KMS-11 (cell line): ENCODE results near the gene TSPAN5.

Experiments
- H2AFZ ChIP-seq: fragments of 200-600 bp; sonication (generic); 2 replicates; pipeline ENCODE4 v1.6.1; 2016; ENCODE audit warnings: antibody characterized with exemption, mixed run types, low read depth
- H3K27ac ChIP-seq: fragments of 200-600 bp; sonication (generic); 2 replicates; pipeline ENCODE4 v1.6.1; 2016; ENCODE audit warnings: mild to moderate bottlenecking, mixed run types
- H3K27me3 ChIP-seq: fragments of 200-600 bp; sonication (generic); 2 replicates; pipeline ENCODE4 v1.6.1; 2017; ENCODE audit warnings: mild to moderate bottlenecking, low read depth, mixed run types, moderate library complexity; ENCODE audit not compliant: insufficient read depth
- H3K36me3 ChIP-seq: fragments of 200-600 bp; sonication (generic); 2 replicates; pipeline ENCODE4 v1.6.1; 2017; ENCODE audit warnings: mild to moderate bottlenecking, mixed run types; ENCODE audit not compliant: insufficient read depth
- H3K4me1 ChIP-seq: fragments of 200-600 bp; sonication (generic); 2 replicates; pipeline ENCODE4 v1.6.1; 2016; ENCODE audit warnings: mild to moderate bottlenecking, low read depth, mixed run types; ENCODE audit not compliant: poor library complexity, severe bottlenecking
- H3K4me2 ChIP-seq: fragments of 200-600 bp; sonication (generic); 2 replicates; pipeline ENCODE4 v1.7.0; 2016; ENCODE audit warnings: mild to moderate bottlenecking, mixed run types
- H3K4me3 ChIP-seq: fragments of 200-600 bp; sonication (generic); IDR thresholded peaks from 2 replicates; pipeline ENCODE4 v1.6.1; 2017; ENCODE audit warnings: low read depth, low read length, mixed read lengths; ENCODE audit not compliant: insufficient read depth
- H3K79me2 ChIP-seq: fragments of 200-600 bp; sonication (generic); 2 replicates; pipeline ENCODE4 v1.6.1; 2016; ENCODE audit warnings: low read depth, mixed run types; ENCODE audit not compliant: insufficient read depth
- H3K9ac ChIP-seq: fragments of 200-600 bp; sonication (generic); 2 replicates; pipeline ENCODE4 v1.6.1; 2016; ENCODE audit warnings: mild to moderate bottlenecking, mixed run types
- H4K20me1 ChIP-seq: fragments of 200-600 bp; sonication (generic); 2 replicates; pipeline ENCODE4 v1.6.1; 2016; ENCODE audit warnings: mild to moderate bottlenecking, mixed run types; ENCODE audit not compliant: insufficient read depth
- TF ChIP-seq, protein P1 (sequence below): fragments of 200-600 bp; sonication (generic); conservative IDR thresholded peaks from 2 replicates; pipeline ENCODE4 v1.6.1; 2017; ENCODE audit warnings: low read depth, mild to moderate bottlenecking, antibody characterized with exemption, low read length, moderate library complexity, mixed read lengths

TSPAN5 gene

DNA sequence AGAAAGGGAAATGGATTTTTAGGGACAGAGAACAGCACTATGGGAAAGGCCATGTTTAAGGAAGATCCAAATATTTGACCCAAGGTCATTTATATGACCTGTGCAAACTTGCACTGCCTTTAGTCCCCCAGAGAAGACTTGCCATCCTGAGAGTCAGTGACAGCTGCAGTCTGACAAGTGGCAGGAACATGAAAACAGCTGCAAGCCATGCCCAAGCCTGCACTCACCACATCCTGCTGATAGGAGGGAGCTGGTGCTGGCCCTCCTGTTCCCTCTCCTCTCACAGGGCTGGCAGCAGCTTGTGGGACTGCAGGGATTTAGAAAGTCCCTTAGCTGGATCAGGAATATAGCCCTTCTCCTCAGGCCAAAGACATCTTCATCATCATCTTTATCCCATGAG, 209.5 kb downstream of the TSPAN5 start:
- H3K36me3 ChIP-seq = no peaks in the 10 kb centered on the region
- H4K20me1 ChIP-seq = no peaks in the 10 kb centered on the region
- no peak overlapping the region for H3K4me2 ChIP-seq

DNA sequence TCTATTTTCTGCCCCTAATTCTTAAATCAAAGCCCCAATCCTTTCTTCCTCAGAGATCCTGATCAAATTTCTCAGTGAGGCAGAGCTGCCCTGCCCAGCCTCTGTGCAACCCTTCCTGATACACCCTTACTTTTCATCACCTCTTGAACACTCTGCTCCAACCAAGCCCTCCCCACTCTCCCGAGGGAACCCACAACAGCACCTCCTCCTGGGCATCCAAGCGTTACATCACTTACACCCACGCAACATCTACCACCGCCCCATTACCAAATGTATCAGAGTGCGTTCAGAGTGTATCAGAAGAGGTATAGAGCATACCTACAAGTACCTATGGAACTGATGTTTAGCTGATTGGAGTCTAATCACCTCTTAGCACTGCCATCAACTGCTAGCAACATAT, 210.8 kb downstream of the TSPAN5 start:
- H3K36me3 ChIP-seq = no peaks in the 10 kb centered on the region
- no peak overlapping the region for H2AFZ ChIP-seq
- H3K79me2 ChIP-seq = no peaks in the 10 kb centered on the region
- no peaks in the 10 kb centered on the region for H4K20me1 ChIP-seq
- no peak overlapping the region for H3K4me3 ChIP-seq
- no peak overlapping the region for H3K27ac ChIP-seq
- H3K9ac ChIP-seq = no peak overlapping the region
- H3K27me3 ChIP-seq = no peaks in the 10 kb centered on the region
- H3K4me2 ChIP-seq = no peak overlapping the region
- no peaks in the 10 kb centered on the region for H3K4me1 ChIP-seq
- TF ChIP-seq, protein P1, sequence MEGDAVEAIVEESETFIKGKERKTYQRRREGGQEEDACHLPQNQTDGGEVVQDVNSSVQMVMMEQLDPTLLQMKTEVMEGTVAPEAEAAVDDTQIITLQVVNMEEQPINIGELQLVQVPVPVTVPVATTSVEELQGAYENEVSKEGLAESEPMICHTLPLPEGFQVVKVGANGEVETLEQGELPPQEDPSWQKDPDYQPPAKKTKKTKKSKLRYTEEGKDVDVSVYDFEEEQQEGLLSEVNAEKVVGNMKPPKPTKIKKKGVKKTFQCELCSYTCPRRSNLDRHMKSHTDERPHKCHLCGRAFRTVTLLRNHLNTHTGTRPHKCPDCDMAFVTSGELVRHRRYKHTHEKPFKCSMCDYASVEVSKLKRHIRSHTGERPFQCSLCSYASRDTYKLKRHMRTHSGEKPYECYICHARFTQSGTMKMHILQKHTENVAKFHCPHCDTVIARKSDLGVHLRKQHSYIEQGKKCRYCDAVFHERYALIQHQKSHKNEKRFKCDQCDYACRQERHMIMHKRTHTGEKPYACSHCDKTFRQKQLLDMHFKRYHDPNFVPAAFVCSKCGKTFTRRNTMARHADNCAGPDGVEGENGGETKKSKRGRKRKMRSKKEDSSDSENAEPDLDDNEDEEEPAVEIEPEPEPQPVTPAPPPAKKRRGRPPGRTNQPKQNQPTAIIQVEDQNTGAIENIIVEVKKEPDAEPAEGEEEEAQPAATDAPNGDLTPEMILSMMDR = no peak

More for the DNA sequence above, 209.5 kb downstream of the TSPAN5 start:
- TF ChIP-seq, protein P1 = no peak
- Histone ChIP-seq H3K9ac (no peak overlapping the region), H3K4me1 (no peaks in the 10 kb centered on the region), H3K27me3 (no peaks in the 10 kb centered on the region), H3K79me2 (no peaks in the 10 kb centered on the region), H3K27ac (no peak overlapping the region), H3K4me3 (no peak overlapping the region), H2AFZ (no peak overlapping the region)

DNA sequence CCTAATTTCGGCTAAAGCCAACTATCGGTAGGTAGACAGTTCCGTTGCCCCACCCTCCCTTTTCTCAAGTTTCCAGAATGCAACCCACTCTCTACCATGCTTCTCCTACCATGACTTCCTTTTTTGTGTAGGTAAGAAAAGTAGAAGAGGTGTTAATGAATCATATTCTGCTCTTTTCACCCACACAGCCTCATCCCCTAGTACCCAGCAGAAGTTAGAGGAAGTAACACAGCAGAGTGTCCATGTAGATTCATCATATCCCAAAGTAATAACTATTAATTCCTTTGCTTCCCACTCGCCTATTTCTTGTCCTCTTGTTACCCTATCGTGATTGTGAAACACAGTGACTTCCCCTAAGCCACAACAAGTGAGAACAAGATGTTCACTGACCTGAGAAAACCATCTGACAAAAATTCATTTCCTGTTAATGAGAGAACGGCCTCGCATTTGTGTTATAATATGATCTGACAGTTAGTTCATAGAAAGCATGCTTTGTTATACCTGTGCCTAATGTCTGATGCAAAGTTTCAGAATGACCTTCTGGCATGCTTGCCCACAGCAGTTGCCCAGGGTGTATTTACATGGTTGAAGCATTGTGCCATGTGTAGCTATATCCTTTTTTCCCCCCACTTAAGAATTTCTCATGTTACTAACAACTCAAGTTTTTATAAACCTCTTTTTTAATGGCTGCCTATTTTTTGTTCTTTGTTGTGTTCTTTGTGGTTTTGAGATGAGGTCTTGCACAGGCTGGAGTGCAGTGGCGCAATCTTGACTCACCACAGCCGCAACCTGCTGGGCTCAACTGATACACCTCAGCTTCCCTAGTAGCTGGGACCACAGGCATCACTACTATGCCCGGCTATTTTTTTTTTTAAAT, 211.7 kb downstream of the TSPAN5 start:
- TF ChIP-seq, protein P1 = no peak
- H3K79me2 ChIP-seq = no peaks in the 10 kb centered on the region
- no peak overlapping the region for H2AFZ ChIP-seq
- H3K4me1 ChIP-seq = no peaks in the 10 kb centered on the region
- no peak overlapping the region for H3K4me3 ChIP-seq
- H3K9ac ChIP-seq = no peak overlapping the region
- H3K27me3 ChIP-seq = no peaks in the 10 kb centered on the region
- no peak overlapping the region for H3K27ac ChIP-seq
- H3K36me3 ChIP-seq = no peaks in the 10 kb centered on the region
- H4K20me1 ChIP-seq = no peaks in the 10 kb centered on the region
- H3K4me2 ChIP-seq = no peak overlapping the region

DNA sequence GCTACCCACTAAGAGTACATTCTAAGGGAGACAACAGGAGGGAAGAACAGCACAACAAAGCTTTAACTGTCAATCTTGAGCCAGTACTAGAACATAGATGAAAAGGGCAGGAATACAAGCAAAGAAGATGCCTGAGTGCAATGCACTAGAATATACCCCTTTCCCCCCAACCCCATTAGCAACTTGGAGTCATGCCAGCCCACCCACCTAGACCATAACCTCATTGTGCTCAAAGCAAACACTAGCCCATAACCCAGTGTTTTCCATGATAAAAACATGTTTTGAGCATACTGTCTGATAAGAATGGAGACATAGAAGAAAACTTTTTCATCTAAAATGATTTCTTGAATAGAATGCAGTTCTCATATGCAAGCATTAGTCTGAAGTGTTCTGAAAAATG, 214.0 kb downstream of the TSPAN5 start:
- no peaks in the 10 kb centered on the region for H4K20me1 ChIP-seq
- TF ChIP-seq, protein P1 = no peak
- H3K79me2 ChIP-seq = no peaks in the 10 kb centered on the region
- no peaks in the 10 kb centered on the region for H3K36me3 ChIP-seq
- no peaks in the 10 kb centered on the region for H3K4me1 ChIP-seq
- no peaks in the 10 kb centered on the region for H3K27me3 ChIP-seq
- no peak overlapping the region for H2AFZ ChIP-seq
- no peak overlapping the region for H3K27ac ChIP-seq
- H3K9ac ChIP-seq = no peak overlapping the region
- no peak overlapping the region for H3K4me3 ChIP-seq
- no peak overlapping the region for H3K4me2 ChIP-seq
